ACHN (cell line): ENCODE results near the gene DPYD.

ENCODE experiments used
- DNase-seq: peaks from one replicate; pipeline ENCODE4 v3.0.0-alpha.2; 2015
- in situ Hi-C: cut with HindIII; loops from 2 replicates; pipeline ENCODE4 v1.10.0; 2017; ENCODE audit warnings: low sequenced_read_pairs, low pct_ligation_motif_present, low pct_unique_long_range_greater_than_20kb

Gene DPYD

GRCh38 chr1:97451944-97452343, 468.9 kb downstream of the DPYD start:
- DNase-seq: no peak
- in situ Hi-C loops: no loop called here

DNA sequence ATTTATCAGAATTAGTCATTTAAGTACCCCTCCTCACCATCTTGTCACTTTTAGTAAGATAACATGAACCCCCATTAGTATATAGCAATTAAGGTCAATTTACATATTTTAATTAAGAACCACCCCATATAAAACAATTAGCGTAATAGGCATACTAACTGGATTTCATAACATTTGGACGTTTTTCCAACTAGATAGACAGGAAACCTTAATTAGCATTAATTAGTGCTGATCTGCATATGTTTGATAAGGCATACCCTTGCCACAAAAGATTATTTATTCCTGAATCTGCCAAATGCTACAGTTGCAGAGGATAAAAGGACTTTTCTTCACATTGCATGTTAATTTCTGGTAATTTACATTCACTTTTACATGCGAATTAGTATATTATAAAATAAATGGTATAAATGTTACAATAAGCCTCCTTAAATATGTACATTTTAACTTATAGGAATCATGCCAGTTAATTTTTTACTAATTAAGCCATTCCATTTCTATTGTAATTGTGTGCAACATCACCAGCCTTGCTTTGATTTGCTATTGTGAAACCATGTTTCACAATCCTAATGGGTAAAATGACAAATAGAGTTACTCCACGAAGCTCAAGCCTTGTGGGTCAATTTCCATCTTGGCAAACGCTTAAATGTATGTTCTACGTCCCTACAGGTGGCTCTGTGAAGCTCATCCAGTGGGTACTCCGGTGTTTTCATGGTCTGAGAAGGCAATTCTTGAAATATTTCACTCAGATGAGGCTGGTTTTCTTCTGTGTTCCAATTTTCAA, 469.6 kb downstream of the DPYD start:
- in situ Hi-C loops: no loop called here
- DNase-seq: no peak

GRCh38 chr1:97441966-97442365, 478.9 kb downstream of the DPYD start:
- in situ Hi-C loops: no loop called here
- no peak for DNase-seq

DNA sequence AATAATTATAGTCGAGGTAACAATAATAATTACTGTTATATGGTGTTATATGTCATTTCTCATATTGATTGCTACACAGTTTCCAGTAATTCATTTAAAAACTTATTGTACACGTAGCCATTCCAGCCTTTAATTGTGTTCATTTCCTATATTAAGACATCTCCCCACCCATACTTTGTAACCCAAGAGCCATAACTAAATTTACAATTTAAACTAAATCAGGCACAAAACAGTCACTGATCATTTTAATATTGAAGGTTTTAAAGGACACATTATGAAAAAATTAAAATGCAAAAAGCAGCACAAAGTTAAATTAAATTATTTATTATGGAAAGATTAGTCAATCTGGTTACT, 487.0 kb downstream of the DPYD start:
- DNase-seq: no peak
- in situ Hi-C loops: no loop called here

GRCh38 chr1:97433094-97433823, 487.6 kb downstream of the DPYD start:
- DNase-seq: no peak

DNA sequence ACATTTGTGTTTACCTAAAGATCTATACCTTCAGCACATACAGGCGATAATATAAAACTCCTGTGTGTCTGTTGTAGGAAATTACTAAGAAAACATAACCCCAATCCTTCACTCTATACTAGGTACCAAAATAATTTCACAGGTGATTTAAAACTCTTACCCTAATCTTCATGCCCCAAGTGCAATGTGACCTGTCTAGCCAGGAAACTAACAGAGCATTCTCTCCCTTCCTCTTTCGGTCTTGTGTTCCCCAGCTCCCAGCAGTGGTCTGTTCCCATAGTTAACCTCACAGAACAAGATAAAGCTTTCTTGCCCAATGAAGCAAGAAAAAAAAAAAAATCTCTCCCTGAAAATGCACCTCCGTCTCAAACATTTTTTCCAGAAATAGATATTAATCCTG, 493.5 kb downstream of the DPYD start:
- in situ Hi-C loops: no loop called here
- no peak for DNase-seq

More at GRCh38 chr1:97433094-97433823, 487.6 kb downstream of the DPYD start:
- in situ Hi-C loops: no loop called here

- no peak for DNase-seq
- in situ Hi-C loops: no loop called here
Measured at GRCh38 chr1:97424209-97424608, 496.6 kb downstream of the DPYD start.

DNA sequence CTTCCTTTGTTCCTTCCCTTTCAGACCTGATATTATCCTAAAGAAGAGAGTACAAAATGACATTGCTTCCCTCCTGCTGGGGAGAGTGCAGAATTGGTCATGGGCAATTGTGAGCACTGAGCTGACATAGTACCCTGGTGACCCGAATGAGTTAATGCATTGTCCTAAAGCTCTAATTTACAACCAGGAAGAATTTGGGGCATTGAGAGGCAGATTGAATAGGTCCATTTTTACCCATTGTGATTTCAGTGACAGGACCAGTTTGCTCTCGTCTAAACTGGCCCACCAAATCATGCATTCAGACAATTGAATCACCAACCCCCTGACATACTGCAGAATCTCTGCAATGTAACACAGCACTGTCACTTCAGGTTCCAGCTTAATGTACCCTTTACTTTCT, 497.4 kb downstream of the DPYD start:
- in situ Hi-C loops: no loop called here

GRCh38 chr1:97417661-97418060, 503.2 kb downstream of the DPYD start:
- in situ Hi-C loops: no loop called here
- DNase-seq: no peak

More for the DNA sequence above, 497.4 kb downstream of the DPYD start:
- no peak for DNase-seq

GRCh38 chr1:97414682-97415312, 506.0 kb downstream of the DPYD start:
- DNase-seq: no peak
- in situ Hi-C loops: no loop called here

DNA sequence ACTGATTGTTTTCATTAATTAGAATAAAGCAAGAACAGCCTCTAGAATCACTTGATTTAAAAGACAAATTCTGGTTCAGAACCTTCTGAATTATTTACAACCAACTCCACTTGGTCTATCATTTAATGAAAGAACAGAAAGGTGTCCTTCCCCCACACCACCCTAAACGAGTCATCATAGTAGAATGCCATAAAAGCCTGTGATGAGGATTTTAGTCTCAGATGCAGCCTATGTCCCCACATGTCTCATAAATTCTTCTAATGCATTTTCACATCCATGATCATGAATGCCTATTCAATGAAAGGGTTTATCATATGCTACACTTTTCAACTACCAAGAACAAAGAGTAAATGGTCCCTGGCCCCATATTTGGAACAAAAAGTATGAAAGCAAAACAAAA, 508.1 kb downstream of the DPYD start:
- DNase-seq: no peak
- in situ Hi-C loops: no loop called here

GRCh38 chr1:97412166-97412565, 508.7 kb downstream of the DPYD start:
- in situ Hi-C loops: no loop called here
- DNase-seq: no peak

DNA sequence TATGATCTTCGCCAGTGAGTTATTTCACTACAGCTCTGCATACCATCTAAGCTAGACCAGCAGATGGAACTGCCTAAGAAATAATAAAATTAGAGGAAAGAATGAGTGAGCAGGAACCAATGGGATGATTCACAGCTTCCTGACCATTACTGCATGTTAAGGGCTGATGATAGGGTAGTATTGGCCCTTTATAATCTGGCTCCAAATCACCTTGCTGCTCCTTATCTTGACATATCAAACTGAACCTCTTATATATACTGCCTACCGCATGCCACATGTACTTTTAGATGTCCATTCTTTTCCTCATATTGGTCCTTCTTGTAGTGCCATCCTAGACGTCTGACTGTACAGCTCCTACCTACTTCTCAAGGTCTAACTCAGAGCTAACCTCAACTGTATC, 524.4 kb downstream of the DPYD start:
- DNase-seq: no peak
- in situ Hi-C loops: no loop called here

GRCh38 chr1:97392701-97393100, 528.1 kb downstream of the DPYD start:
- in situ Hi-C loops: no loop called here
- no peak for DNase-seq

DNA sequence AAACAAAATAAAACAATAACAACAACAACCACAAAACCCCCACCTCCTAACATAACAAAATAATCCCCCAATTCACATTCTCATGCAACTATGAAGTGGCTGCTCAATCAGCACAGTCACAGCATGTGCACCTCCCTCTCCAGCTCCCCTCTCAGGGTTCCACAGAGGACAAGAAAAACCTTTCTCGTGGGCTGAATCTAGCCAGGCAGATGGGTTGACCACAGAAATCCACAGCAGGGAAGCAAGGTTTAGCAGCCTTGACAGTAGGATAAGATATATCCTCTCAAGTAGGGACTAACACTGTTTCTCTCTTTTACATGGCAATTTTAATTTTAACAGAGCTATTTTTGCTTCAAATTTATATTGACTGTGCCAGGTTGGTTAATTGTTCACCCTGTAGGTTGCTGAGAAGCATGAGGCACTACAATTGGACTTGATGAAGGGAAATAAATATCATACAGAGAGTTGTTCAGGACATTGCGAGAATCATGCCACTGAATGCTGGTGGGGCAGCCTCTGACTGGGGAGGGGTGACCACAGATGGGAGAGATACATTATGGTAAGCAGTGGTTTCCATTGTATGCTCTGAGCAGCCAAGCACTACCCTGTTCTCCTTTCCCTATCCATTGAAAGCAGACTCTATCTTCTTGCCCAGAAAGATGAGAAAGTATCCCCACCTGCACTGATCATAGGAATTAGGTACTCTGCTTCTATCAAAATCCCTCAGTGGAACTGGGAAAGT, 535.1 kb downstream of the DPYD start:
- in situ Hi-C loops: no loop called here
- no peak for DNase-seq

- no peak for DNase-seq
- in situ Hi-C loops: no loop called here
Measured at GRCh38 chr1:97384294-97384968, 536.4 kb downstream of the DPYD start.

DNA sequence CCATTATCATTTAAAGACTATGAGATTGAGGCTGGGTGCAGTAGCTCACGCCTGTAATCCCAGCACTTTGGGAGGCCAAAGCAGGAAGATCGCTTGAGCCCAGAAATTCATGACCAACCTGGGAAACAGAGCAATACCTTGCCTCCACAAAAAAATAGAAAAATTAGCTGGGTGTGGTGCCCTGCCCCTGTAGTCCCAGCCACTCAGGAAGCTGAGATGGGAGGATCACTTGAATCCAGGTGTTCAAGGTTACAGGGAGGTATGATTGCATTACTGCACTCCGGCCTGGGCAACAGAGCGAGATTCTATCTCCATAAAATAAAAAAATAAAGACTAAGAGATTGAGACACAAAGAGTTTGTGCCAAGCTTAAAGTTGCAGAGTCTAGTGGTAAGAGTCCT, 537.0 kb downstream of the DPYD start:
- DNase-seq: no peak
- in situ Hi-C loops: no loop called here

- in situ Hi-C loops: no loop called here
- no peak for DNase-seq
Measured at GRCh38 chr1:97382206-97382605, 538.6 kb downstream of the DPYD start.
